Activated T-cell treated with anti-CD3 and anti-CD28 coated beads for 48 hours (primary cell): ENCODE results near the gene VASP.

Experiments
- DNase-seq: peaks from one replicate; pipeline ENCODE4 v3.0.0-alpha.2; 2020; ENCODE audit warnings: low read depth

Gene VASP

DNA sequence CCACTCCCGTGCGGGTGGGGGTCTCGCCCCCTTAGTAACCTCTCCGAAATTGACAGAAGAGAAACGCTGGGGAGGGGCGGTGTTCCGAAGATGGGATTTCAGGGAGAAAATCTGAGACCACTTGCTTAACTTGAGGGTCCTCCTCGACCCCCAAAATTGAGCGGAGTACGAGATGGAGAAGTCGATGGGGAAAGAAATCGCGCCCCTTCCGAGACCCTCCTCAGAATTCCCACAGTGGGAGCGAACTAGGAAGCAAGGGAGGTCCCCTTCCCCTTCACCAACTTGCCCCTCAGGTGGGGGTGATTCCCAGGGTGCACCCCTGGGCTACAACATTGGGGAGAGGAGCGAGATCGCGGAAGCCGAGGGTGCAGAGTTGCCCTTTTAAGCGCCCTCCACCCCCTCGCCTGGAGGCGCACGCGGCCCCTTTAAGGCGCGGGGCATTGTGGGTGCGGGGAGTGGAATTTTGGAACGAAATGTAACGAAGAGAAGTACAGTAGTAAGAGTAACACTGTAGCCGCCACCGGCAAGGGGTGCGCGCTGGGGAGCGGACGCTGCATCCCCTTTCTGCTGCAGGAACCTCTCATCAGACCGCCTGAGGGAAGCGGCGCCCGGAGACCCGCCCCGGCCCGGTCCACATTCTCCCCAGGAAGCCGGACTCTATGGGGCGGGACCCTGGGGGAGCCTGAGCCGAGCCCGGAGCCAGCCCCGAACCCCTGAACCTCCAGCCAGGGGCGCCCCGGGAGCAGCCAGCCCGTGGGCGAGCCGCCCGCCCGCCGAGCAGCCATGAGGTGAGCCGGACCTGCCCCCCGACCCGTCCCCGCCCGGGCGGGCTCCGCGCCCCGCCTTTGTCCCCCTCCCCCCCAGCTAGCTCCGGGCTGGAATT lies at the start of gene VASP:
TSS of gene VASP (plus strand) at position 491 of the 883 bp plus-strand sequence. CDS start at position 784, 293 bp downstream.
- DNase-seq, result peak; percentile 89

GRCh38 chr19:45457776-45458175 lies 49.5 kb upstream of the VASP start:
- DNase-seq, result no peak

GRCh38 chr19:45460807-45461347 lies 46.4 kb upstream of the VASP start:
- no peak for DNase-seq

GRCh38 chr19:45462174-45462573 lies 45.1 kb upstream of the VASP start:
- no peak for DNase-seq

GRCh38 chr19:45463241-45463640 lies 44.0 kb upstream of the VASP start:
- DNase-seq, result no peak

GRCh38 chr19:45464274-45464673 lies 43.0 kb upstream of the VASP start:
- no peak for DNase-seq

GRCh38 chr19:45464852-45465441 lies 42.3 kb upstream of the VASP start:
- DNase-seq, result no peak

DNA sequence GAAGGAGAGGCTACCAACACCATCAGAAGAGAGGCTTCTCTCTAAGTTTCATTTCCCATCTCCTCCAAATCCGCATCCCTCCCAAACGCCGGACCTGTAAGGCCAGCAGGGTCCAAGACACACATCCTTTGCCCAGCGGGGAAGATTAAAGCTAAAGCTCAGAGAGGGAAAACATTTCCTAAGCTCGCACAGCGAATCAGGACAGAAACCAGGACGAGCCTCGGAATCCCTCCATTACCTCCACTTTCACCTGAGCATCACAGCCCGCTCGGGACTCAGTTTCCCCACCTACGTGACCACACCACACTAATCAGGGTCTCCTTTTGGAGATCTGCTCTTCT lies 40.2 kb upstream of the VASP start:
- DNase-seq, result no peak

GRCh38 chr19:45467456-45468158 lies 39.7 kb upstream of the VASP start, which contains the start of gene FOSB:
FOSB (plus strand) TSS chr19:45467996; CDS start chr19:45468587, 591 bp downstream.
- DNase-seq, result peak; percentile 89

DNA sequence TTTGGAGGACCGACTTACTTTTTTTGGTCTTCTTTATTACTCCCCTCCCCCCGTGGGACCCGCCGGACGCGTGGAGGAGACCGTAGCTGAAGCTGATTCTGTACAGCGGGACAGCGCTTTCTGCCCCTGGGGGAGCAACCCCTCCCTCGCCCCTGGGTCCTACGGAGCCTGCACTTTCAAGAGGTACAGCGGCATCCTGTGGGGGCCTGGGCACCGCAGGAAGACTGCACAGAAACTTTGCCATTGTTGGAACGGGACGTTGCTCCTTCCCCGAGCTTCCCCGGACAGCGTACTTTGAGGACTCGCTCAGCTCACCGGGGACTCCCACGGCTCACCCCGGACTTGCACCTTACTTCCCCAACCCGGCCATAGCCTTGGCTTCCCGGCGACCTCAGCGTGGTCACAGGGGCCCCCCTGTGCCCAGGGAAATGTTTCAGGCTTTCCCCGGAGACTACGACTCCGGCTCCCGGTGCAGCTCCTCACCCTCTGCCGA lies 39.1 kb upstream of the VASP start:
- no peak for DNase-seq

DNA sequence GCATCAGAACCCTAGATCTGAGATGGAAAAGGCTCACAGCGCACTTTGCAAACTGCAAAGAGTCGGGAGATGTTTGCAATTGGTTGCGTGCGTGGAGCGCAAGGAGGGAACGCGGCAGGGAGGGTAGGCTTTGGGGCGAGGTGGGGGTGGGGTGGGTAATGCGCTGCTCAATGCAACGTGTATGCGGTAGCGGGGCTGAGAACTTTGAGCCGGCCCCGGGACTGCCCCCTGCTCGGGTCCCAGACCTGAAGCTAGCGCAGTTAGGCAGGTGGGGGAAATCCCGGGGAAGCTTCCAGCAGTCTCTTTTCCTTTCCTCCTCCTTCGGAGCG lies 38.5 kb upstream of the VASP start:
- DNase-seq, result no peak

DNA sequence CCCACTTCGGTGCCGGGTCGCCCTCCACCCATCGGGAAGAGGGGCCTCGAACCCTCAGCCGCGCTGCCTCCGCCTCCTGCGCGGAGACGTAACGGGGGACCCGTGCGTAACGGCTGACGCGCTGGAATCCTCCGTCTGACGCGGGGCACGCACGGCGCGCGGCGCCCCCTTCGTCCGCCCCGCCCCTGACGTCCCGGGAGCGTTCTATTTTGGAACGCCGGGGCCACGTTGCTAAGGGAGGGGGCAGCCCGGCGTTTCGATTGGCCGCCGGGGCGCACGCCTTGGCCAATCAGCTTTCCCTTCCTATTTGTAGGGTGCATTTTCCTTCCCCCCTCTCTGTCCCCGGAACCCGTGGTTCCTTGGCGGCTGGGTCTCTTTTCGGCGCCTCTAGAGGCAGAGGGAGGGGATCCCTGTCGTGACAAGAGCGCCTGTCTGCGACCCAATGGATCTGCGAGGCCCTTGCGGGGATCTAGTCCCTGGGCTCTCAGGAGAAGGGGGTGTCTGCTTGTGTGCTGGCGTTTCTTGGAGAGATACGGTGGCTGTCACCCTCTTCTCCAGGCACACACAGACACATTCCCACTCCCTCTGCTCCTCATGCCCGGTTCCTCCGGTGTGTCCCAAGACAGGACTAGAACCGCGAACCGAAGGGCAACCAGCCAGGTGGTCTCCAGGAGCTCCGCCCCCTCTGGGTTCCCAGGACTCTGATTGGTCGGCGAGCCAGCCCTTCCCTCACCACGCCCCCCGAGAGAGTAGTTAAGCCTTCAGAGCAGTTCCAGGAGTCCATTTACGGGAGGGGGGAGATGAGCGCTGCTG lies 37.9 kb upstream of the VASP start:
- DNase-seq, result peak; percentile 95

DNA sequence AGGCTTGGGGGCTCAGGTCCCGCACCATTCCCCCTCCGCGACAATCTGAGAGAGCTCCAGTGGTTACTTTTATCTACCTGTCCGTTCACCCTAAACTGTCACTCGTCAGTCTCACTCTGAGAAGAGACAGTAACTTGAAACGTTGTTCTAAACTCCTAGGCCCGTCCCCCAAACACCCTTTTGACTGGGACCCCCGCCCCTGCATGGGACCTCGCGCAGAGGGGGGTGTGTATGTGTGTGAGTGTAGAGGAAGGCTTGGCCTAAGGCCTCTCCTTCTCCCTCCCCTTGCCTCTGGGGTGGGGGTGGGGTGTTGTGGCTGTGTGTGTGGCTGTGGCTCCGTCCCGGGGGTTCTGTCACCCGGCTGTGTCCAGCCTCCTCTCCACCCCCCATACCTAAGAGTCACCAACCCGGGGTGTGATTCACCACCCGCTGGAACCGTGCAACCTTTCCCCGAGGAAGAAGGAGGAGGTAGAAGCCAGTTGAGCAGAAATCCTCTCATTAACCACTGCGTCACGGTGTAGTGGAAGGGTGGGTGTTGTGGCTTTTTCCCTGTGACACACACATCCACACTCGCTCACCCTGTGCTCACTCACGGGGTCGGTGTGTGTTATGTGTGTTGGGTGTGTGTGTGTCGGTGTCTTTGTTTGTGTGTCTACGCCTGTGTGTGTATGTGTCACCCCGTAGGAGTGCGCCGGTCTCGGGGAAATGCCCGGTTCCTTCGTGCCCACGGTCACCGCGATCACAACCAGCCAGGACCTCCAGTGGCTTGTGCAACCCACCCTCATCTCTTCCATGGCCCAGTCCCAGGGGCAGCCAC lies 37.1 kb upstream of the VASP start:
- DNase-seq, result no peak

DNA sequence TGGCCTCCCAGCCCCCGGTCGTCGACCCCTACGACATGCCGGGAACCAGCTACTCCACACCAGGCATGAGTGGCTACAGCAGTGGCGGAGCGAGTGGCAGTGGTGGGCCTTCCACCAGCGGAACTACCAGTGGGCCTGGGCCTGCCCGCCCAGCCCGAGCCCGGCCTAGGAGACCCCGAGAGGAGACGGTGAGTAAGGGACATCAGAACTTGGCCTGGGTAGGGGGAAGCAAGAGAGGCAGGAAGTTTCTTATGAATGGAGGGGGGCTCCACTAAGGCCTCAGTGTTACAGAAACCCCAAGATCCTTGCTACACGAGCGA lies 36.6 kb upstream of the VASP start:
- DNase-seq, result no peak

DNA sequence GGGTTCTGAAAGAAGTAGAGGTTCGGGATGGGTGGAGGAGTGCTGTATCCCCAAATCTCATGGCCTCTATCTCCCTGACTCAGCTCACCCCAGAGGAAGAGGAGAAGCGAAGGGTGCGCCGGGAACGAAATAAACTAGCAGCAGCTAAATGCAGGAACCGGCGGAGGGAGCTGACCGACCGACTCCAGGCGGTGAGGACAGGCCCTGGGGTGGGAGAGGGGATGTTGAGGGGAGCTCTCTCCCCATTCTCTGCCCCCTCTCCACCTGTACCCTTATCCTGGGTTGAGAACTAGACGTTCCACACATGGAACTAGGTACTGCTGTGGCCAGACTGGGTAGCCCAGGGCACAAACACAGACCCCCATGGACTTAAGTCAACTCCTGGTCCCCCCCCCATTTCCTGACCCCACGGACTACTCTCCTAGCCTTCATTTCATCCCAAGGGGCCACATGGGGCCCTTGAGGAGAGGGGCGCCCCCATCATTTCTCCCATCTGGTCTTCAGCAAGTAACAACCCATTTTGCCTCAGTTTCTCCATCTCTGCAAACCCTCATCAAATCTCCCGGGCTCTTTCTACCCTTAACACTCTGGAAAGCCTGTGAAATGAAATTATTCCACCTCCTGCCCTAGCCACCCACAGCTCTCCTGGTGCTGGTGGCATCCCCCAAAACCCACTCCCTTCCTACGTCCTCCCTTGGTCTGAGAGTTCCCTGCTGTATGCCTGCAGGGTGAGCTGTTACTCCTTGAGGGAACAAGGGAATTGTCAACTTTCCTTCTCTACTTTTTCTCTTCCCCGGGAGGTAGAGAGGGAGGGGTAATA lies 36.0 kb upstream of the VASP start:
- no peak for DNase-seq

DNA sequence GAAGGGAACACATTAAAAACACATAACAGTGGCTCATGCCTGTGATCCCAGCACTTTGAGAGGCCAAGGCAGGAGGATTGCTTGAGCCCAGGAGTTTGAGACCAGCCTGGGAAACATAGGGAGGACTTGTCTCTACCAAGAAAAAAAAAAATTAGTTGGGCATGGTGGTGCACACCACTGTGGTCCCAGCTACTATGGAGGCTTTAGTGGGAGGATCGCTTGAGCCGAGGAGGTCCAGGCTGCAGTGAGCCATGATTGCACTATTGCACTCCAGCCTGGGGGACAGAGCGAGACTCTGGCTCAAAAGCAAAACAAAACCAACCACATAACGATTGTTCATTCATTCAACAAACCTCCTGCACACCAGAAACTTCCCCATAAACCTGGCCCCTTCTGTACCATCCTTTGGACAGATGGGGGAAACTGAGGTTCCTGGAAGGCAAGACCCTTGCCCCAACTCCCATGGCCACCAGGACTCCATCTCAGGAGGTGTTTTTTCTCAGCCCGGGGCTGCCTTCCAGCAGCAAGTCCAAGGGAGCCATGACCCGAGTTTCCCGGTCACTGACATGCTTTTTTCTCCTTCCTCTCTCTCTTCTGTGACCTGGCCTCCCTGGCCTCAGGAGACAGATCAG lies 35.2 kb upstream of the VASP start:
- DNase-seq, result no peak

- DNase-seq, result no peak
Observed at GRCh38 chr19:45472563-45473366, 34.5 kb upstream of the VASP start.

DNA sequence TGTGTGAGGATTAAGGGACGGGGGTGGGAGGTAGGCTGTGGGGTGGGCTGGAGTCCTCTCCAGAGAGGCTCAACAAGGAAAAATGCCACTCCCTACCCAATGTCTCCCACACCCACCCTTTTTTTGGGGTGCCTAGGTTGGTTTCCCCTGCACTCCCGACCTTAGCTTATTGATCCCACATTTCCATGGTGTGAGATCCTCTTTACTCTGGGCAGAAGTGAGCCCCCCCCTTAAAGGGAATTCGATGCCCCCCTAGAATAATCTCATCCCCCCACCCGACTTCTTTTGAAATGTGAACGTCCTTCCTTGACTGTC lies 34.0 kb upstream of the VASP start:
- no peak for DNase-seq
